ENCODE results near the gene GDA.

Gene GDA

DNA sequence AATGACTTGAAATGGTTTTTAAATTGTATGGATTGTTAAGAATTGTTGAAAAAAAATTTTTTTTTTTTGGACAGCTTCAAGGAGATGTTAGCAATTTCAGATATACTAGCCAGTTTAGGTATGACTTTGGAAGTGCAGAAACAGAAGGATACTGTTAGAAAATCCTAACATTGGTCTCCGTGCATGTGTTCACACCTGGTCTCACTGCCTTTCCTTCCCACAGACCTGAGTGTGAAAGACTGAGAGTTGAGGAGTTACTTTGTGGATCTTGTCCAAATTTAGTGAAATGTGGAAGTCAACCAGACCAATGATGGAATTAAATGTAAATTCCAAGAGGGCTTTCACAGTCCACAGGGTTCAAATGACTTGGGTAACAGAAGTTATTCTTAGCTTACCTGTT, 102.3 kb downstream of the GDA start:
- no peak for DNase-seq (ENCODE audit: extremely low read depth, insufficient read length)
- H3K27me3 ChIP-seq (replicated peaks; ENCODE audit: control insufficient read depth, insufficient read depth, low read length), result no peaks in the 10 kb centered on the region
- TF ChIP-seq, protein P1, sequence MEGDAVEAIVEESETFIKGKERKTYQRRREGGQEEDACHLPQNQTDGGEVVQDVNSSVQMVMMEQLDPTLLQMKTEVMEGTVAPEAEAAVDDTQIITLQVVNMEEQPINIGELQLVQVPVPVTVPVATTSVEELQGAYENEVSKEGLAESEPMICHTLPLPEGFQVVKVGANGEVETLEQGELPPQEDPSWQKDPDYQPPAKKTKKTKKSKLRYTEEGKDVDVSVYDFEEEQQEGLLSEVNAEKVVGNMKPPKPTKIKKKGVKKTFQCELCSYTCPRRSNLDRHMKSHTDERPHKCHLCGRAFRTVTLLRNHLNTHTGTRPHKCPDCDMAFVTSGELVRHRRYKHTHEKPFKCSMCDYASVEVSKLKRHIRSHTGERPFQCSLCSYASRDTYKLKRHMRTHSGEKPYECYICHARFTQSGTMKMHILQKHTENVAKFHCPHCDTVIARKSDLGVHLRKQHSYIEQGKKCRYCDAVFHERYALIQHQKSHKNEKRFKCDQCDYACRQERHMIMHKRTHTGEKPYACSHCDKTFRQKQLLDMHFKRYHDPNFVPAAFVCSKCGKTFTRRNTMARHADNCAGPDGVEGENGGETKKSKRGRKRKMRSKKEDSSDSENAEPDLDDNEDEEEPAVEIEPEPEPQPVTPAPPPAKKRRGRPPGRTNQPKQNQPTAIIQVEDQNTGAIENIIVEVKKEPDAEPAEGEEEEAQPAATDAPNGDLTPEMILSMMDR (IDR thresholded peaks at IDR 0.05; ENCODE audit: insufficient read depth, low read length, poor library complexity, severe bottlenecking), result no peak
- no peaks in the 10 kb centered on the region for H3K36me3 ChIP-seq (ENCODE audit: control insufficient read depth, insufficient read depth, low read length)
- H3K4me3 ChIP-seq (replicated peaks; ENCODE audit: low read depth, low read length), result no peak overlapping the region

DNA sequence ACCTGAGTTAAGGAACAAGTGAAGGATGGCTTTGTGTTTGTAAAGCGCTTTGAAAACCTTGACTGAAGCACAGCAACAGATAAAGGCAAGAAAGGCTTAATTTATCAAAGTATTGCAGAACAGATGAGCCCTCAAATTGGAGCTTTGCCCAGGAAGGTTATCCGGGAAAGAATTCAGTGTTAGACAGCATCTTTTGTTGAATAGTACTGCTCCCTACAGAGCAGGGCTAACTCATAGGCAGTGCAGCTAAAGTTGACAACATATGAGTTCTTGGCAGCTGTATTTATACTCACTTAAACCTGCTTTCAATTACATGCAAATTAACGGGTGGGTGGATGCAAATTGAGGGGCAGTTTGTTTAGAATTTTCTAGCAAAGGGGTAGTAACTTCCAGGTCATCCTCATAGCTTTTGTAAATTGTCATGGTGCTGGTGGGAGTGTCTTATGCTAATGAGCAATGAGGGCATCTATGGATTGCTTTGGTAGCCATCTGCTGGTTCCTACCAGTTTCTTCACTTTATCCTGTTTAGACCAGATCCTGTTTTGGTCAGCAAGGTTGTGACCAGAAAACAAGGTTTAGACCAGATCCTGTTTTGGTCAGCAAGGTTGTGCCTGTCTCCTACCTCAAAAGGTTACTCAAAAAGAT, 105.8 kb downstream of the GDA start:
- no peak overlapping the region for H3K4me3 ChIP-seq (replicated peaks; ENCODE audit: low read depth, low read length)
- TF ChIP-seq, protein P1 (IDR thresholded peaks at IDR 0.05; ENCODE audit: insufficient read depth, low read length, poor library complexity, severe bottlenecking), result no peak
- no peak for DNase-seq (ENCODE audit: extremely low read depth, insufficient read length)
- no peaks in the 10 kb centered on the region for H3K27me3 ChIP-seq (replicated peaks; ENCODE audit: control insufficient read depth, insufficient read depth, low read length)
- no peaks in the 10 kb centered on the region for H3K36me3 ChIP-seq (ENCODE audit: control insufficient read depth, insufficient read depth, low read length)

DNA sequence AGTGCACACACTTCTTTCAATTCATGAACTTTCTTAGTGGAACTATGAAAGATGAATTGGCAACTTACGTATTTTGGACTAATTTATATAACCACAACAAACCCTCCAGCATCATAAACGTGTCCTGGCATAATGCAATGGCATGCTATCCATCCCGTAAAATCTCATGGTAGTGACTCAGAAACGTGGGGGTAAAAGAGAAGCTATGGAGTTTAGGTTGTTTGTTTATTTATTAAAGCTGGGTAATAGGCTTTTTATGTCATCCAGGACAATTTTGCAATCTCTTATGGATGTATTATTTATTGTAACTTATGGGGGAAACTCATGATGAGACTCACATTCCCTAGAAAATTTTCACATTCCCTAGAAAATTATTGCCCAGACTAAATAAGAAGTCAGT, 106.3 kb downstream of the GDA start:
- Histone ChIP-seq H3K4me3 (replicated peaks; ENCODE audit: low read depth, low read length) (no peak overlapping the region), H3K36me3 (ENCODE audit: control insufficient read depth, insufficient read depth, low read length) (no peaks in the 10 kb centered on the region), H3K27me3 (replicated peaks; ENCODE audit: control insufficient read depth, insufficient read depth, low read length) (no peaks in the 10 kb centered on the region)
- no peak for DNase-seq (ENCODE audit: extremely low read depth, insufficient read length)
- TF ChIP-seq, protein P1 (IDR thresholded peaks at IDR 0.05; ENCODE audit: insufficient read depth, low read length, poor library complexity, severe bottlenecking), result no peak

DNA sequence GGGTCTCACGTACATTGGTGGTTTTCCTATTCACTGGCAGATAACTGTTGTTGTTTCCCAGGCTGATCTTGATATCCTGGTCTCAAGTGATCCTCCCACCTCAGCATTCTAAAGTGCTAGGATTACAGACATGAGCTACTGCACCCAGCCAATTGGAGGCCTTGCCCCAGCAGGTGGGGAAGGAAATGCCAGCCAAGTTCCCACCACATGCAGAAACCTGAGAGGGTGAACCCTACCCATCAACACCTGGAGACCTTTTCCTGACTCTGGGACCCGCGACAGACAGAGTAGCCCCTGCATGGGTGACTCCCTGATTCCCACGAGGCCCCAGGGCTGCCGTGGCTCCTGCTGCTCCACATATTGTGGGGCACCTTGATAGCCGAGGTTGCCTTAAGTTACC, 107.7 kb downstream of the GDA start:
- TF ChIP-seq, protein P1 (IDR thresholded peaks at IDR 0.05; ENCODE audit: insufficient read depth, low read length, poor library complexity, severe bottlenecking), result no peak
- Histone ChIP-seq H3K36me3 (ENCODE audit: control insufficient read depth, insufficient read depth, low read length) (no peaks in the 10 kb centered on the region), H3K27me3 (replicated peaks; ENCODE audit: control insufficient read depth, insufficient read depth, low read length) (no peaks in the 10 kb centered on the region), H3K4me3 (replicated peaks; ENCODE audit: low read depth, low read length) (no peak overlapping the region)
- no peak for DNase-seq (ENCODE audit: extremely low read depth, insufficient read length)

DNA sequence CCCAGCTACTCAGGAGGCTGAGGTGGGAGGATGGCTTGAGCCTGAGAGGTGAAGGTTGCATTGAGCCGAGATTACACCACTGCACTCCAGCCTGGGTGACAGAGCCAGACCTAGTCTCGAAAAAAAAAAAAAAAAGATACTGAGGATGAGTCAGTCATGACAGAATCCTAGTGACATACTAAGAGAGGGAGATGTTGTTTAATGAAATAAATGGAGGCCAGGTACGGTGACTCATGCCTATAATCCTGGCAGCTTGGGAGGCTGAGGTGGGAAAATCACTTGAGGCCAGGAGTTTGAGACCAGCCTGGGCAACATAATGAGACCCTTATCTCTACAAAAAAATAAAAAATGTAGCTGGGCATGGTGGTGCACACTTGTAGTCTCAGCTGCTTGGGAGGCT, 108.6 kb downstream of the GDA start:
- TF ChIP-seq, protein P1 (IDR thresholded peaks at IDR 0.05; ENCODE audit: insufficient read depth, low read length, poor library complexity, severe bottlenecking), result no peak
- Histone ChIP-seq H3K27me3 (replicated peaks; ENCODE audit: control insufficient read depth, insufficient read depth, low read length) (no peaks in the 10 kb centered on the region), H3K4me3 (replicated peaks; ENCODE audit: low read depth, low read length) (no peak overlapping the region), H3K36me3 (ENCODE audit: control insufficient read depth, insufficient read depth, low read length) (no peaks in the 10 kb centered on the region)
- no peak for DNase-seq (ENCODE audit: extremely low read depth, insufficient read length)

DNA sequence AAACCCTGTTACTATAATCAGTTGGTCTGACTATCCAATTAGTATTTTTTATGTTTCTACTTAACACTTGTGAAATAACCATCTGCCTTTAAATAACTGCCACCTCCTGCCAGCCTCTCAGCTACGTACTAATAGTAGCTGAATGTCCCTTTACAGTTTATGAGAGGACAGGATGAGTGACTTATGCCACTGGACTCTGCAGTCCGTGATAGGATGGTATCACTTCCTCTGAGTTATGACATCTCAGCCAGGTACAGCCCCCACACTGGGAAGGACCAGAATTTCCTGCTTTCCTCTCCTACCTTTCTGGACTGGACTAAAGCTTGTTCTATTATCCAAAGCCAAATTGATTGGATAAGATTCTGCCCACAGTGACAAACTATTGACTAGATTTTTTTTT, 112.8 kb downstream of the GDA start:
- TF ChIP-seq, protein P1 (IDR thresholded peaks at IDR 0.05; ENCODE audit: insufficient read depth, low read length, poor library complexity, severe bottlenecking), result no peak
- Histone ChIP-seq H3K36me3 (ENCODE audit: control insufficient read depth, insufficient read depth, low read length) (no peaks in the 10 kb centered on the region), H3K27me3 (replicated peaks; ENCODE audit: control insufficient read depth, insufficient read depth, low read length) (no peaks in the 10 kb centered on the region), H3K4me3 (replicated peaks; ENCODE audit: low read depth, low read length) (no peak overlapping the region)
- no peak for DNase-seq (ENCODE audit: extremely low read depth, insufficient read length)

Data from GM06990 (cell line).